Measurements from ENCODE around the gene STAM. TPM values are rescaled to one million over a fixed set of nuclear protein-coding genes. Genes with fewer than 3 reads are reported as not detected.
"Not testable (repeated sequence)": the region's sequence is repeated elsewhere in the genome, so short reads cannot be mapped to it uniquely, and the experiment has no call there.

STAM gene
- total RNA-seq, 4 donors from 2014 or later, result 15.6 to 18.8 (median 17.4) TPM

GRCh38 chr10:17626656-17627055 lies 17.3 kb upstream of the STAM start:
- no peak overlapping the region for H3K4me3 ChIP-seq
- TF ChIP-seq POLR2A (IDR thresholded peaks at IDR 0.05; ENCODE audit: low read depth), result no peak
- TF ChIP-seq EP300 (IDR thresholded peaks at IDR 0.05), result no peak
- TF ChIP-seq CTCF (IDR thresholded peaks at IDR 0.05), result no peak
- no peak for TF ChIP-seq POLR2AphosphoS5 (IDR thresholded peaks at IDR 0.05)
- H3K9me3 ChIP-seq, result no peaks in the 10 kb centered on the region
- H3K4me1 ChIP-seq, result no peaks in the 10 kb centered on the region
- H3K27me3 ChIP-seq, result no peaks in the 10 kb centered on the region
- no peak overlapping the region for H3K27ac ChIP-seq (replicated peaks in 1 of 4)
- no peak for DNase-seq (ENCODE audit: extremely low spot score)
- intact Hi-C loops (cut with DNase I), result no loop called here
- 81% methylated on average over 1 of the region's 1 CpG for WGBS
- H3K36me3 ChIP-seq, result no peaks in the 10 kb centered on the region

- H3K4me3 ChIP-seq; H3K9me3 ChIP-seq; intact Hi-C loops (cut with DNase I); H3K36me3 ChIP-seq; DNase-seq (ENCODE audit: extremely low spot score); H3K27me3 ChIP-seq; H3K4me1 ChIP-seq; H3K27ac ChIP-seq (replicated peaks in 1 of 4): not testable (repeated sequence)
- WGBS, result 83% methylated on average over 8 of the region's 8 CpGs
Observed at GRCh38 chr10:17632590-17632989, 11.4 kb upstream of the STAM start.

GRCh38 chr10:17633353-17633752 lies 10.6 kb upstream of the STAM start:
- Histone ChIP-seq H3K27me3 (no peaks in the 10 kb centered on the region), H3K4me1 (no peaks in the 10 kb centered on the region), H3K36me3 (no peaks in the 10 kb centered on the region), H3K9me3 (no peaks in the 10 kb centered on the region), H3K27ac (replicated peaks in 1 of 4) (no peak overlapping the region), H3K4me3 (no peak overlapping the region)
- WGBS, result 81% methylated on average over 1 of the region's 1 CpG
- no peak for DNase-seq (ENCODE audit: extremely low spot score)
- intact Hi-C loops (cut with DNase I), result no loop called here
- TF ChIP-seq POLR2AphosphoS5 (IDR thresholded peaks at IDR 0.05) (no peak), POLR2A (IDR thresholded peaks at IDR 0.05; ENCODE audit: low read depth) (no peak), EP300 (IDR thresholded peaks at IDR 0.05) (no peak), CTCF (IDR thresholded peaks at IDR 0.05) (no peak)

- no peak for DNase-seq (ENCODE audit: extremely low spot score)
- Histone ChIP-seq H3K27me3 (no peaks in the 10 kb centered on the region), H3K36me3 (no peaks in the 10 kb centered on the region), H3K27ac (replicated peaks in 1 of 4) (no peak overlapping the region), H3K4me3 (no peak overlapping the region), H3K9me3 (peaks cover 0 to 5% (median 0%) of the 10 kb centered on the region in 4 donors), H3K4me1 (peaks cover 2 to 9% (median 6%) of the 10 kb centered on the region in 4 donors)
- no peak for TF ChIP-seq POLR2A (IDR thresholded peaks at IDR 0.05; ENCODE audit: low read depth)
- no peak for TF ChIP-seq POLR2AphosphoS5 (IDR thresholded peaks at IDR 0.05)
- TF ChIP-seq EP300 (IDR thresholded peaks at IDR 0.05), result no peak
- no peak for TF ChIP-seq CTCF (IDR thresholded peaks at IDR 0.05)
- 94% methylated on average over 5 of the region's 5 CpGs for WGBS
- intact Hi-C loops (cut with DNase I), result no loop called here
Observed at GRCh38 chr10:17637869-17638268, 6.1 kb upstream of the STAM start.

GRCh38 chr10:17640331-17640816 lies 3.6 kb upstream of the STAM start:
- intact Hi-C loops (cut with DNase I), result loop anchor here (5.0 kb wide), 1 partner anchor 33 kb away; no protein-coding TSS in a partner anchor
- Histone ChIP-seq H3K27ac (replicated peaks in 1 of 4) (no peak overlapping the region), H3K4me1 (peaks cover 12 to 21% (median 19%) of the 10 kb centered on the region in 4 donors), H3K27me3 (no peaks in the 10 kb centered on the region), H3K9me3 (peaks cover 0 to 5% (median 0%) of the 10 kb centered on the region in 4 donors), H3K36me3 (no peaks in the 10 kb centered on the region), H3K4me3 (no peak overlapping the region)
- TF ChIP-seq POLR2AphosphoS5 (IDR thresholded peaks at IDR 0.05), result no peak
- no peak for TF ChIP-seq POLR2A (IDR thresholded peaks at IDR 0.05; ENCODE audit: low read depth)
- TF ChIP-seq EP300 (IDR thresholded peaks at IDR 0.05), result no peak
- no peak for DNase-seq (ENCODE audit: extremely low spot score)
- 95% methylated on average over 4 of the region's 4 CpGs for WGBS

- intact Hi-C loops (cut with DNase I), result loop anchor here (5.0 kb wide), 1 partner anchor 36 kb away; no protein-coding TSS in a partner anchor
Observed at GRCh38 chr10:17643339-17643754, 604 bp upstream of the STAM start.

More at GRCh38 chr10:17643339-17643754, 604 bp upstream of the STAM start:
- Histone ChIP-seq H3K36me3 (no peaks in the 10 kb centered on the region), H3K9me3 (peaks cover 0 to 5% (median 0%) of the 10 kb centered on the region in 4 donors), H3K4me3 (peak overlapping the region; percentile 67 to 97 (median 82)), H3K27me3 (no peaks in the 10 kb centered on the region), H3K4me1 (peaks cover 31 to 49% (median 48%) of the 10 kb centered on the region in 4 donors), H3K27ac (replicated peaks in 1 of 4) (peak overlapping the region; percentile 90 to 98 (median 96))
- DNase-seq (ENCODE audit: extremely low spot score), result peak; percentile 93
- TF ChIP-seq POLR2AphosphoS5 (IDR thresholded peaks at IDR 0.05), result no peak
- TF ChIP-seq CTCF (IDR thresholded peaks at IDR 0.05), result no peak
- TF ChIP-seq EP300 (IDR thresholded peaks at IDR 0.05), result no peak
- TF ChIP-seq POLR2A (IDR thresholded peaks at IDR 0.05; ENCODE audit: low read depth), result no peak
- 0% methylated on average over 12 of the region's 13 CpGs for WGBS

Measured in esophagus muscularis mucosa (tissue), 4 donors.